PC-9 (cell line): ENCODE results near the gene CEP55. TPM values are rescaled to one million over a fixed set of nuclear protein-coding genes. Genes with fewer than 3 reads are reported as not detected.
A peak's percentile ranks its signal among the peaks of the same experiment; 100 is the strongest.
"Not testable (repeated sequence)": the region's sequence is repeated elsewhere in the genome, so short reads cannot be mapped to it uniquely, and the experiment has no call there.

Source experiments
- BruUV-seq: library from RNA; stranded (reverse); fragments of 400-500 nt; replicated peaks from 2 replicates; lab custom pipeline; 2021; lab: Mats Ljungman, UMichigan
- CTCF ChIA-PET: fragments of 300-600 bp; sonication (Branson Sonifier 250); formaldehyde crosslinking; loops from one replicate; lab custom pipeline; 2022; ENCODE audit warnings: antibody characterized with exemption; lab: Charles Lee
- POLR2A ChIA-PET: fragments of 300-600 bp; sonication (Branson Sonifier 250); formaldehyde crosslinking; loops from one replicate; lab custom pipeline; 2022; ENCODE audit warnings: antibody characterized with exemption; ENCODE audit not compliant: unreplicated experiment; lab: Charles Lee
- DNase-seq, 2 experiments: peaks; one replicate each; pipeline versions ENCODE4 v3.0.0 to v3.0.0-alpha.2; 2015 to 2022; ENCODE audit warnings: mixed read lengths in 1 of 2
- H2AFZ ChIP-seq: fragments of 200-600 bp; sonication (generic); 2 replicates; pipeline ENCODE4 v1.8.1; 2017; ENCODE audit warnings: antibody characterized with exemption
- H3F3A ChIP-seq: fragments of 200-600 bp; sonication (generic); 2 replicates; pipeline ENCODE4 v1.8.1; 2017; ENCODE audit warnings: antibody characterized with exemption, mild to moderate bottlenecking, low read depth; ENCODE audit not compliant: insufficient read depth
- H3K27ac ChIP-seq: fragments of 200-600 bp; sonication (generic); 2 replicates; pipeline ENCODE4 v1.6.1; 2016; ENCODE audit warnings: mixed run types
- H3K27me3 ChIP-seq: fragments of 200-600 bp; sonication (generic); 2 replicates; pipeline ENCODE4 v1.6.1; 2016; ENCODE audit warnings: low read depth, mixed run types; ENCODE audit not compliant: insufficient read depth
- H3K36me3 ChIP-seq: fragments of 200-600 bp; sonication (generic); 2 replicates; pipeline ENCODE4 v1.6.1; 2016; ENCODE audit warnings: low read depth, mixed run types
- H3K4me1 ChIP-seq: fragments of 200-600 bp; sonication (generic); replicated peaks from 2 replicates; pipeline ENCODE4 v1.6.1; 2016; ENCODE audit warnings: mixed run types; ENCODE audit not compliant: insufficient read depth
- H3K4me2 ChIP-seq: fragments of 200-600 bp; sonication (generic); 2 replicates; pipeline ENCODE4 v1.6.1; 2017; ENCODE audit warnings: mixed run types
- H3K4me3 ChIP-seq: fragments of 200-600 bp; sonication (generic); 2 replicates; pipeline ENCODE4 v1.6.1; 2016; ENCODE audit warnings: mixed run types
- H3K79me2 ChIP-seq: fragments of 200-600 bp; sonication (generic); 2 replicates; pipeline ENCODE4 v1.6.1; 2017; ENCODE audit warnings: low read depth, mixed run types
- H3K9me2 ChIP-seq: fragments of 200-600 bp; sonication (generic); 2 replicates; pipeline ENCODE4 v1.8.1; 2017; ENCODE audit warnings: mild to moderate bottlenecking; ENCODE audit not compliant: insufficient read depth
- H3K9me3 ChIP-seq: fragments of 200-600 bp; sonication (generic); 2 replicates; pipeline ENCODE4 v1.8.1; 2016; ENCODE audit warnings: low read depth; ENCODE audit not compliant: insufficient read depth
- H4K20me1 ChIP-seq: fragments of 200-600 bp; sonication (generic); 2 replicates; pipeline ENCODE4 v1.8.1; 2017; ENCODE audit not compliant: insufficient read depth
- EZH2 ChIP-seq: fragments of 200-600 bp; sonication (generic); IDR thresholded peaks from 2 replicates; pipeline ENCODE4 v1.8.0; 2017; ENCODE audit warnings: antibody characterized with exemption, low read depth
- intact Hi-C: fragments of 100-400 bp; cut with micrococcal nuclease; formaldehyde crosslinking; loops from one replicate; pipeline ENCODE4 v1.10.0; 2022; ENCODE audit not compliant: unreplicated experiment
- total RNA-seq: library from RNA; stranded (reverse); gene quantifications from 2 replicates; pipeline ENCODE4 v1.2.3, GENCODE V29; 2021
- TF ChIP-seq, protein P1 (sequence below): fragments of 200-600 bp; sonication (generic); conservative IDR thresholded peaks from 2 replicates; pipeline ENCODE4 v1.6.1; 2017; ENCODE audit warnings: mixed run types, antibody characterized with exemption, mild to moderate bottlenecking, moderate library complexity

Gene CEP55
- total RNA-seq, 1 experiment from 2014 or later: 38.9 TPM

DNA sequence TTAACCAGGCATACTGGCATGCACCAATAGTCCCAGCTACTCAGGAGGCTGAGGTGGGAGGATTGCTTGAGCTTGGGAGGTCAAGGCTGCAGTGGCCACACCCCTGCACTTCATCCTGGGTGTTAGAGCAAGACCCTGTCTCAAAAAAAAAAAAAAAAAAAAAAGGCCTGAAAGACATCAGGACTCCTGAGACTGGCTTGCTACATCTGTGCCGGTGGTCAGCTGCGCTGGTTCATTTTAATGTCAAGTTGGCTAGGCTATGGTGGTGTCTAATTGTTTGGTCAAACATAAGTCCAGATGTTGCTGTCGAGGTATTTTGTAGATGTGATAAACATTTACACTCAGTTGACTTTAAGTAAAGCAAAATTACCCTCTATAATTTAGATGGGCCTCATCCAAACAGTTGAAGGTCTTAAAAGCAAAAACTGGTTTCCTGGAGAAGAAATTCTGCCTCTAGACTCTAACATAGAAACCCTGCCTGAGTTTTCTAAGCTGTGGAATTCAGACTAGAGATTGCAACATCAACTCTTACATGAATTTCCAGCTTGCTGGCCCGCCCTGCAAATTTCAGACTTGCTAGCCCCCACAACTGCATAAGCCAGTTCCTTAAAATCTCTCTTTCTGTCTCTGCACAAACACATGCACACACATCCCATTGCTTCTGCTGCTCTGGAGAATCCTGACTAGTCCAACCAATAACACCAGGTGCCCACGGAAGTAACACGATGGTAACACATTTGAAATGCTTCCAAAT, 32.5 kb upstream of the CEP55 start:
- intact Hi-C loops: no loop called here
- Histone ChIP-seq H3K27me3 (no peaks in the 10 kb centered on the region), H3K79me2 (peaks cover 58% of the 10 kb centered on the region), H3F3A (peaks cover 37% of the 10 kb centered on the region), H2AFZ (no peak overlapping the region), H3K36me3 (no peaks in the 10 kb centered on the region), H3K9me3 (no peaks in the 10 kb centered on the region), H3K4me1 (peaks cover 24% of the 10 kb centered on the region), H3K4me3 (no peak overlapping the region), H3K27ac (peak overlapping the region; percentile 96), H4K20me1 (no peaks in the 10 kb centered on the region), H3K4me2 (peak overlapping the region; percentile 28), H3K9me2 (no peaks in the 10 kb centered on the region)
- no peak for TF ChIP-seq EZH2
- TF ChIP-seq, protein P1, sequence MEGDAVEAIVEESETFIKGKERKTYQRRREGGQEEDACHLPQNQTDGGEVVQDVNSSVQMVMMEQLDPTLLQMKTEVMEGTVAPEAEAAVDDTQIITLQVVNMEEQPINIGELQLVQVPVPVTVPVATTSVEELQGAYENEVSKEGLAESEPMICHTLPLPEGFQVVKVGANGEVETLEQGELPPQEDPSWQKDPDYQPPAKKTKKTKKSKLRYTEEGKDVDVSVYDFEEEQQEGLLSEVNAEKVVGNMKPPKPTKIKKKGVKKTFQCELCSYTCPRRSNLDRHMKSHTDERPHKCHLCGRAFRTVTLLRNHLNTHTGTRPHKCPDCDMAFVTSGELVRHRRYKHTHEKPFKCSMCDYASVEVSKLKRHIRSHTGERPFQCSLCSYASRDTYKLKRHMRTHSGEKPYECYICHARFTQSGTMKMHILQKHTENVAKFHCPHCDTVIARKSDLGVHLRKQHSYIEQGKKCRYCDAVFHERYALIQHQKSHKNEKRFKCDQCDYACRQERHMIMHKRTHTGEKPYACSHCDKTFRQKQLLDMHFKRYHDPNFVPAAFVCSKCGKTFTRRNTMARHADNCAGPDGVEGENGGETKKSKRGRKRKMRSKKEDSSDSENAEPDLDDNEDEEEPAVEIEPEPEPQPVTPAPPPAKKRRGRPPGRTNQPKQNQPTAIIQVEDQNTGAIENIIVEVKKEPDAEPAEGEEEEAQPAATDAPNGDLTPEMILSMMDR: no peak
- ChIA-PET CTCF (interaction anchor here (0.6 kb wide), 1 partner anchor 577 kb away, joined by 5 read pairs; no protein-coding TSS in a partner anchor), POLR2A (interaction anchor here (0.7 to 1.1 kb wide), 2 partner anchors 12 to 18 kb away, joined by 3 to 14 read pairs; partner anchors contain the start of gene MYOF)
- no peak for DNase-seq
- no TSS peak for BruUV-seq

DNA sequence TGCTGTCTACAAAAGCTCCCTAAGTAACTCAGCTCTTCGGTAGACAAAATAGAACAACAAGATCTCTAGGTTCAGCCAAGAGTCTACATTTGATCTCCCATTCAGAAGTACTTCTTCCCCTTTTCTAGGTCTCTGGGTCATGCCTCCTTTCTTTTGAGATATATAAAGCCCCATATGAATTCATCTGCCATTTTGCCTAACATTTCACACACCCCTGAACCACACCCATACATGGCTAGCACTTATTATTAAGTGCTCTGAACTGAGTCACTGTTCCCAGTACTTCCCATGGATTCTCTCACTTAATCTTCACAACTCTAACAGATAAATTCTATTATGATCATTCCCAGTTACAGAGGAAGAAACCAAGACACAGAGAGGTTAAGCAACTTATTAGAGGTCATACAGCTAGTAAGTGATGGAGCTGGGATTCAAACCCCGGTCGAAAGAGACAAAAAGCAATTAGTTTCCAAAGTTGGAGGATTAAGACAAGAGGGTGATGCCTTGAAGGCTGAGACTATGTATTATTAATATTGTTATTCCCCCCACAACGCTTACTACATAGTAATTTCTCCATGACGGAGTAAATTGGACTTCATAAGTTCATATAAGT, 31.5 kb upstream of the CEP55 start:
- H3K4me3 ChIP-seq: no peak overlapping the region
- peaks cover 37% of the 10 kb centered on the region for H3F3A ChIP-seq
- no peaks in the 10 kb centered on the region for H3K27me3 ChIP-seq
- no peaks in the 10 kb centered on the region for H3K9me2 ChIP-seq
- TF ChIP-seq, protein P1: no peak
- no peak for TF ChIP-seq EZH2
- peak overlapping the region; percentile 96 for H3K27ac ChIP-seq
- H3K4me1 ChIP-seq: peaks cover 25% of the 10 kb centered on the region
- ChIA-PET POLR2A (interaction anchor here (0.5 to 1.8 kb wide), 3 partner anchors 11 to 1451 kb away, joined by 3 to 36 read pairs (median 14); no protein-coding TSS in a partner anchor), CTCF (interaction anchor here (0.6 kb wide), 1 partner anchor 27 kb away, joined by 3 read pairs; no protein-coding TSS in a partner anchor)
- no peak for DNase-seq
- H2AFZ ChIP-seq: no peak overlapping the region
- BruUV-seq: no TSS peak
- H4K20me1 ChIP-seq: no peaks in the 10 kb centered on the region
- H3K79me2 ChIP-seq: peaks cover 61% of the 10 kb centered on the region
- intact Hi-C loops: no loop called here
- H3K9me3 ChIP-seq: no peaks in the 10 kb centered on the region
- H3K4me2 ChIP-seq: peak overlapping the region; percentile 28
- no peaks in the 10 kb centered on the region for H3K36me3 ChIP-seq

DNA sequence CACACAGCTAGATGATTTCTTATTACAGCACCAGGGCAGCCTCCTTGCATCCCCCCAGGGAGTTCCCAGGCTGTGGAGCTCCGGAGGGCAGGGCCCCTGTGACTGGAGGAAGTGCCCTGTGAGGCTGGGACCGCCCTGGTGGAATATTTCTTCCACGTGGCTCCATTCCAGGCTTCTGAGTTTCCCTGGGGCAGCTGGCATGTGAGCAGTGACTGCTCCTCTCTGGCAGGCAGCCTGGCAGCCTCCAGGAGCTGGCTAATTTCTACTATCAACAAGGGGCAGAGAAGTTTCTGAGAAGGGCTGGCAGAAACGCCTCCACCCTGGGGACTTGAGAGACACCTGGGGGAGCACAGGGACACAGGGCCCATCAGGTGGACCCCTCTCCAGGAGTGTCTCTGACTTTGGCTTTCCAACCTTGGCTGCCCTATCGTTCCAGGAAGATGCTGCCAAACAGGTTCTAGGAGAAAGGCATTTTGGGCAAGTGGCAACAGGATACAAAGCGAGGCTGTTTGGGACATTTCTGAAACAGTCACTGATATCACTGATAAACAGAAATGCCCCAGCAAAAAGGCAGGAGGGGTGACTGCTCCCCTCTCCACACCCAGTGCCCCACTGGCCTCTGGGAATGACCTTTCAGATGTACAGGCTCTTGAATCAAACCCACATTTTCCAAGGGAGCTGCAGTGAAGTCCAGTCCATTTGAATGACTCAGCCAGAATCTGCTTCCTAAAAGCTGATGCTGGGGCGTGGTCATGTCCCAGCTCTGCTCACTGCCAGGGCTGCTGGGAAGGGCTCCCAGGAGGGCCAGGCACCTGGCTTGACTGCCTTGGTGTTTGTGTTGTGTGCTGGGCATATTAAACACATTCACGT, 30.4 kb upstream of the CEP55 start:
- Histone ChIP-seq H3K36me3 (no peaks in the 10 kb centered on the region), H3K4me3 (no peak overlapping the region; the same call in 1 of the 2 replicates), H3K4me1 (peaks cover 33% of the 10 kb centered on the region), H4K20me1 (no peaks in the 10 kb centered on the region), H3F3A (peaks cover 42% of the 10 kb centered on the region), H3K9me3 (no peaks in the 10 kb centered on the region), H3K27me3 (no peaks in the 10 kb centered on the region), H3K79me2 (peaks cover 60% of the 10 kb centered on the region), H3K4me2 (peak overlapping the region; percentile 62), H2AFZ (no peak overlapping the region), H3K27ac (peak overlapping the region; percentile 96), H3K9me2 (no peaks in the 10 kb centered on the region)
- no peak for TF ChIP-seq EZH2
- TF ChIP-seq, protein P1: no peak
- BruUV-seq: no TSS peak
- POLR2A ChIA-PET: interaction anchor here (0.5 to 1.8 kb wide), 7 partner anchors 10 to 1452 kb away, joined by 3 to 36 read pairs (median 4); partner anchors contain the start of gene MYOF
- peak; percentile 88 to 93 for DNase-seq
- CTCF ChIA-PET: no interaction called here
- intact Hi-C loops: loop anchor here (1.0 kb wide), 5 partner anchors 8 to 29 kb away; partner anchors contain the start of gene MYOF

DNA sequence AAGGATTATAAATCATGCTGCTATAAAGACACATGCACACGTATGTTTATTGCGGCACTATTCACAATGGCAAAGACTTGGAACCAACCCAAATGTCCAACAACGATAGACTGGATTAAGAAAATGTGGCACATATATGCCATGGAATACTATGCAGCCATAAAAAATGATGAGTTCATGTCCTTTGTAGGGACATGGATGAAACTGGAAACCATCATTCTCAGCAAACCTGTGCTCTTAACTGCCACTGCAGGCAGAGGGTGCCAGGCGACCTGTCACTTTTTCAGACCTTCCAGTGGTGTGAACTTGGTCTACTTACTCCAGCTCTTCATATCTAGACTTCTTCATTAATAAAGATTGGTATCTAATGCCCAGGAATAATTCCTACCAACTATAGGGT, 28.8 kb upstream of the CEP55 start:
- H3K4me2 ChIP-seq: peak overlapping the region; percentile 68
- H3K9me2 ChIP-seq, DNase-seq, H4K20me1 ChIP-seq, intact Hi-C loops, H3K36me3 ChIP-seq, BruUV-seq, H2AFZ ChIP-seq, H3K27me3 ChIP-seq, H3K9me3 ChIP-seq: not testable (repeated sequence)
- peaks cover 51% of the 10 kb centered on the region for H3F3A ChIP-seq
- POLR2A ChIA-PET: interaction anchor here (0.6 kb wide), 1 partner anchor 47 kb away, joined by 7 read pairs; no protein-coding TSS in a partner anchor
- CTCF ChIA-PET: interaction anchor here (0.5 kb wide), 1 partner anchor 14 kb away, joined by 3 read pairs; the partner anchor contains the start of gene MYOF
- H3K4me1 ChIP-seq: peaks cover 42% of the 10 kb centered on the region
- H3K4me3 ChIP-seq: peak overlapping the region; percentile 38; the same call in 1 of the 2 replicates
- H3K27ac ChIP-seq: peak overlapping the region; percentile 97
- H3K79me2 ChIP-seq: peaks cover 48% of the 10 kb centered on the region
